ENCODE results near the gene FAM219A. TPM values are rescaled to one million over a fixed set of nuclear protein-coding genes. Genes with fewer than 3 reads are reported as not detected.
A peak's percentile ranks its signal among the peaks of the same experiment; 100 is the strongest.

FAM219A gene
- total RNA-seq, 1 experiment from 2014 or later, result 20.6 TPM

- Mint-ChIP-seq H3K27me3 (ENCODE audit: low read depth) (peaks cover 60% of the 10 kb centered on the region), H3K4me1 (peaks cover 17% of the 10 kb centered on the region), H3K9me3 (no peaks in the 10 kb centered on the region), H3K27ac (no peak overlapping the region), H3K4me3 (peak overlapping the region; percentile 86), H3K36me3 (no peaks in the 10 kb centered on the region)
- ATAC-seq, result peak; percentile 36
- POLR2A ChIA-PET, result interaction anchor here (1.6 kb wide), 1 partner anchor 46 kb away, joined by 4 read pairs; no protein-coding TSS in a partner anchor
- DNase-seq (ENCODE audit: low spot score), result peak; percentile 84
- CTCF ChIA-PET, result interaction anchor here (0.7 to 7.9 kb wide), 18 partner anchors 7 to 222 kb away, joined by 3 to 168 read pairs (median 3); no protein-coding TSS in a partner anchor
- TF ChIP-seq ZNF423 (CRISPR knock-in tag; IDR thresholded peaks at IDR 0.05), result no peak
- no peak for TF ChIP-seq CTCF (IDR thresholded peaks at IDR 0.05)
- TF ChIP-seq ETV6 (CRISPR knock-in tag; IDR thresholded peaks at IDR 0.05), result no peak; the same call in 1 of the 2 replicates
- TF ChIP-seq IRF1 (CRISPR knock-in tag; IDR thresholded peaks at IDR 0.05), result 0 out of 2 replicates have a peak, but pooled peaks have one; percentile 64
- TF ChIP-seq SMAD3 (CRISPR knock-in tag; IDR thresholded peaks at IDR 0.05; ENCODE audit: borderline replicate concordance), result peak; percentile 64; the same call in 1 of the 2 replicates
- peak; percentile 59; the same call in 1 of the 2 replicates for TF ChIP-seq GABPB1 (CRISPR knock-in tag; IDR thresholded peaks at IDR 0.05)
- TF ChIP-seq TP53 (CRISPR knock-in tag; IDR thresholded peaks at IDR 0.05), result peak; percentile 71; the same call in 1 of the 2 replicates
- no peak; the same call in none of the 2 replicates for TF ChIP-seq ESRRA (CRISPR knock-in tag; IDR thresholded peaks at IDR 0.05; ENCODE audit: borderline replicate concordance)
- TF ChIP-seq KAT7 (CRISPR knock-in tag; IDR thresholded peaks at IDR 0.05; ENCODE audit: borderline replicate concordance), result peak; percentile 86; the same call in 1 of the 2 replicates
- peak; percentile 11; the same call in 1 of the 2 replicates for TF ChIP-seq TEAD1 (CRISPR knock-in tag; IDR thresholded peaks at IDR 0.05)
- 0 out of 2 replicates have a peak, but pooled peaks have one; percentile 8 for TF ChIP-seq ZNF138 (CRISPR knock-in tag; conservative IDR thresholded peaks at IDR 0.05)
- TF ChIP-seq, protein P1, sequence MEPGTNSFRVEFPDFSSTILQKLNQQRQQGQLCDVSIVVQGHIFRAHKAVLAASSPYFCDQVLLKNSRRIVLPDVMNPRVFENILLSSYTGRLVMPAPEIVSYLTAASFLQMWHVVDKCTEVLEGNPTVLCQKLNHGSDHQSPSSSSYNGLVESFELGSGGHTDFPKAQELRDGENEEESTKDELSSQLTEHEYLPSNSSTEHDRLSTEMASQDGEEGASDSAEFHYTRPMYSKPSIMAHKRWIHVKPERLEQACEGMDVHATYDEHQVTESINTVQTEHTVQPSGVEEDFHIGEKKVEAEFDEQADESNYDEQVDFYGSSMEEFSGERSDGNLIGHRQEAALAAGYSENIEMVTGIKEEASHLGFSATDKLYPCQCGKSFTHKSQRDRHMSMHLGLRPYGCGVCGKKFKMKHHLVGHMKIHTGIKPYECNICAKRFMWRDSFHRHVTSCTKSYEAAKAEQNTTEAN (CRISPR knock-in tag; IDR thresholded peaks at IDR 0.05), result peak; percentile 59; the same call in 1 of the 2 replicates
- TF ChIP-seq CREB1 (CRISPR knock-in tag; IDR thresholded peaks at IDR 0.05), result no peak
- TF ChIP-seq FOXK1 (CRISPR knock-in tag; IDR thresholded peaks at IDR 0.05), result peak; percentile 53; the same call in 1 of the 2 replicates
- TF ChIP-seq ZBTB21 (CRISPR knock-in tag; IDR thresholded peaks at IDR 0.05; ENCODE audit: borderline replicate concordance), result 0 out of 2 replicates have a peak, but pooled peaks have one; percentile 24
- TF ChIP-seq, protein P2, sequence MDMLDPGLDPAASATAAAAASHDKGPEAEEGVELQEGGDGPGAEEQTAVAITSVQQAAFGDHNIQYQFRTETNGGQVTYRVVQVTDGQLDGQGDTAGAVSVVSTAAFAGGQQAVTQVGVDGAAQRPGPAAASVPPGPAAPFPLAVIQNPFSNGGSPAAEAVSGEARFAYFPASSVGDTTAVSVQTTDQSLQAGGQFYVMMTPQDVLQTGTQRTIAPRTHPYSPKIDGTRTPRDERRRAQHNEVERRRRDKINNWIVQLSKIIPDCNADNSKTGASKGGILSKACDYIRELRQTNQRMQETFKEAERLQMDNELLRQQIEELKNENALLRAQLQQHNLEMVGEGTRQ (CRISPR knock-in tag; IDR thresholded peaks at IDR 0.05), result no peak
- 0 out of 2 replicates have a peak, but pooled peaks have one; percentile 56 for TF ChIP-seq NR3C1 (CRISPR knock-in tag; conservative IDR thresholded peaks at IDR 0.05; ENCODE audit: low read depth)
- TF ChIP-seq ZNF281 (CRISPR knock-in tag; IDR thresholded peaks at IDR 0.05), result 0 out of 2 replicates have a peak, but pooled peaks have one; percentile 25
- 0 out of 2 replicates have a peak, but pooled peaks have one; percentile 17 for TF ChIP-seq HMGXB4 (CRISPR knock-in tag; IDR thresholded peaks at IDR 0.05)
- TF ChIP-seq ZNF416 (CRISPR knock-in tag; IDR thresholded peaks at IDR 0.05), result no peak
- peak; percentile 49; the same call in 1 of the 2 replicates for TF ChIP-seq FOXP4 (CRISPR knock-in tag; IDR thresholded peaks at IDR 0.05)
- TF ChIP-seq ZNF232 (CRISPR knock-in tag; IDR thresholded peaks at IDR 0.05), result peak; percentile 87
- TF ChIP-seq NFE2L1 (CRISPR knock-in tag; IDR thresholded peaks at IDR 0.05), result no peak; the same call in 1 of the 2 replicates
Observed at GRCh38 chr9:34380511-34381315, 77.7 kb downstream of the FAM219A start.
